Omental fat pad (tissue), 4 donors: ENCODE data around the gene MRGPRG. TPM values are rescaled to one million over a fixed set of nuclear protein-coding genes. Genes with fewer than 3 reads are reported as not detected.

Experiments
- ATAC-seq: fragments of 150-250 bp; one replicate; pipeline ENCODE4 v1.9.1; 2016; ENCODE audit warnings: mild to moderate bottlenecking, moderate library complexity; ENCODE audit not compliant: low FRiP score
- DNase-seq: peaks from one replicate; pipeline ENCODE4 v3.0.0-alpha.2; 2019; ENCODE audit warnings: low spot score
- total RNA-seq, 4 donors: library from RNA; depleted of rRNA; stranded (reverse); fragments of >200 nt; gene quantifications; one replicate each; pipeline ENCODE4 v1.1.0, GENCODE V29; 2016
- TF ChIP-seq, protein P1 (sequence below), 3 donors: fragments of 450-650 bp; IDR thresholded peaks; one replicate each; pipeline ENCODE4 v1.5.1; 2016 to 2017; ENCODE audit warnings: antibody characterized with exemption in 3 of 3, mild to moderate bottlenecking in 3 of 3, moderate library complexity in 2 of 3

MRGPRG gene
- total RNA-seq, 4 donors from 2014 or later: not detected

GRCh38 chr11:3222941-3223915 is 4.6 kb upstream of the MRGPRG start:
- DNase-seq: no peak
- TF ChIP-seq, protein P1, sequence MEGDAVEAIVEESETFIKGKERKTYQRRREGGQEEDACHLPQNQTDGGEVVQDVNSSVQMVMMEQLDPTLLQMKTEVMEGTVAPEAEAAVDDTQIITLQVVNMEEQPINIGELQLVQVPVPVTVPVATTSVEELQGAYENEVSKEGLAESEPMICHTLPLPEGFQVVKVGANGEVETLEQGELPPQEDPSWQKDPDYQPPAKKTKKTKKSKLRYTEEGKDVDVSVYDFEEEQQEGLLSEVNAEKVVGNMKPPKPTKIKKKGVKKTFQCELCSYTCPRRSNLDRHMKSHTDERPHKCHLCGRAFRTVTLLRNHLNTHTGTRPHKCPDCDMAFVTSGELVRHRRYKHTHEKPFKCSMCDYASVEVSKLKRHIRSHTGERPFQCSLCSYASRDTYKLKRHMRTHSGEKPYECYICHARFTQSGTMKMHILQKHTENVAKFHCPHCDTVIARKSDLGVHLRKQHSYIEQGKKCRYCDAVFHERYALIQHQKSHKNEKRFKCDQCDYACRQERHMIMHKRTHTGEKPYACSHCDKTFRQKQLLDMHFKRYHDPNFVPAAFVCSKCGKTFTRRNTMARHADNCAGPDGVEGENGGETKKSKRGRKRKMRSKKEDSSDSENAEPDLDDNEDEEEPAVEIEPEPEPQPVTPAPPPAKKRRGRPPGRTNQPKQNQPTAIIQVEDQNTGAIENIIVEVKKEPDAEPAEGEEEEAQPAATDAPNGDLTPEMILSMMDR (IDR thresholded peaks at IDR 0.05): no peak
- no peak for ATAC-seq

- ATAC-seq (no peak), DNase-seq (no peak)
- TF ChIP-seq, protein P1 (IDR thresholded peaks at IDR 0.05): no peak
These were observed 3.6 kb upstream of the MRGPRG start for GRCh38 chr11:3222003-3222855.

- TF ChIP-seq, protein P1 (IDR thresholded peaks at IDR 0.05): no peak
- no peak for DNase-seq
- ATAC-seq: no peak
These were observed 2.9 kb upstream of the MRGPRG start for GRCh38 chr11:3221408-3222002.

- DNase-seq: no peak
- TF ChIP-seq, protein P1 (IDR thresholded peaks at IDR 0.05): no peak
- no peak for ATAC-seq
These were observed 2.2 kb upstream of the MRGPRG start for GRCh38 chr11:3220521-3221407.

GRCh38 chr11:3220101-3220500 is 1.5 kb upstream of the MRGPRG start:
- ATAC-seq (no peak), DNase-seq (no peak)
- TF ChIP-seq, protein P1 (IDR thresholded peaks at IDR 0.05): no peak
